NCI-H82 treated with DMSO at 0.1 percent for 48 hours (cell line): ENCODE results near the gene PSMB2.
"Not testable (repeated sequence)": the region's sequence is repeated elsewhere in the genome, so short reads cannot be mapped to it uniquely, and the experiment has no call there.

Experiments
- DNase-seq: peaks from one replicate; lab custom pipeline; 2025; ENCODE audit not compliant: unreplicated experiment; lab: John Stamatoyannopoulos, UW

PSMB2 gene

GRCh38 chr1:35594005-35594760 is 47.1 kb downstream of the PSMB2 start:
- DNase-seq: no peak

- no peak for DNase-seq
Measured at GRCh38 chr1:35592991-35593769, 48.1 kb downstream of the PSMB2 start.

- no peak for DNase-seq
Measured at GRCh38 chr1:35591211-35591610, 50.1 kb downstream of the PSMB2 start.

GRCh38 chr1:35590476-35591040 is 50.8 kb downstream of the PSMB2 start:
- no peak for DNase-seq

- DNase-seq: no peak
Measured at GRCh38 chr1:35589516-35590427, 51.6 kb downstream of the PSMB2 start.

GRCh38 chr1:35588197-35588910 is 53.0 kb downstream of the PSMB2 start:
- DNase-seq: no peak

GRCh38 chr1:35587736-35588135 is 53.6 kb downstream of the PSMB2 start:
- DNase-seq: no peak

GRCh38 chr1:35586808-35587207 is 54.5 kb downstream of the PSMB2 start:
- no peak for DNase-seq

- not testable (repeated sequence) for DNase-seq
Measured at GRCh38 chr1:35585805-35586204, 55.5 kb downstream of the PSMB2 start.

GRCh38 chr1:35585281-35585680 is 56.0 kb downstream of the PSMB2 start:
- DNase-seq: no peak

GRCh38 chr1:35581621-35582020 is 59.7 kb downstream of the PSMB2 start:
- not testable (repeated sequence) for DNase-seq

- DNase-seq: no peak
Measured at GRCh38 chr1:35580949-35581388, 60.4 kb downstream of the PSMB2 start.

- no peak for DNase-seq
Measured at GRCh38 chr1:35577071-35577998, 64.0 kb downstream of the PSMB2 start.

GRCh38 chr1:35576766-35577070 is 64.6 kb downstream of the PSMB2 start:
- not testable (repeated sequence) for DNase-seq

- DNase-seq: no peak
Measured at GRCh38 chr1:35576061-35576765, 65.1 kb downstream of the PSMB2 start.

GRCh38 chr1:35575416-35575958 is 65.8 kb downstream of the PSMB2 start:
- no peak for DNase-seq

GRCh38 chr1:35574655-35575415 is 66.5 kb downstream of the PSMB2 start:
- DNase-seq: no peak
